Skin epidermis (tissue), 12 donors: ENCODE results near the gene LOXL1.
"Not testable (repeated sequence)": the region's sequence is repeated elsewhere in the genome, so short reads cannot be mapped to it uniquely, and the experiment has no call there.

Experiments used
- H3K27ac ChIP-seq, 21 experiments: fragments of 200-600 bp; sonication (generic) in 11 of 21; one replicate each; pipeline ENCODE4 v1.5.0; 2020; ENCODE audit warnings: mild to moderate bottlenecking in 3 of 21, inconsistent platforms in 2 of 21, moderate library complexity in 2 of 21
- H3K4me3 ChIP-seq, 7 experiments: fragments of 200-600 bp; sonication (generic) in 2 of 7; one replicate each; pipeline ENCODE4 v1.5.0; 2020; ENCODE audit warnings: inconsistent platforms in 2 of 7, mild to moderate bottlenecking in 2 of 7, moderate library complexity in 1 of 7

LOXL1 gene

DNA sequence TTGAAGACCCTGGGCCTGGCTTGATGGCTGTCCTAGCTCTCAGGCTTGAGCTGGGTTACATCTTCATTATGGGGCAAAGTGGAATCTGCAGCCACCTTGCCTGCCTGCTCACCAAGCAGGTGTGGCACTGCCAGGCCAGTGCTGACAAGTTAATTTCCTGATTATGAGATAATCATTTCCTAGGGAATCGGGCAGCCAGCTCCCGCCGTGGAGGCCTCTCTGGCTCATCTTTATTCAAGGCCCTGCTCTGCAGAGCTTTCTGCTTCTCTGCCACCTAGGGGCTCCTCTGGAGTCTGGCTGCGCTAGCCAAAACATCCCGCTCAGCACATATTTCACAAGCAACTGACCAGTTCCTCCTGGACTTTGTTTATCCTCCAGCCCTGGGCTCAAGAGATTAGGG is 9.9 kb downstream of the LOXL1 start:
- H3K4me3 ChIP-seq: no peak overlapping the region
- peak overlapping the region in 2 of 21 experiments; percentile 3 to 10 for H3K27ac ChIP-seq

DNA sequence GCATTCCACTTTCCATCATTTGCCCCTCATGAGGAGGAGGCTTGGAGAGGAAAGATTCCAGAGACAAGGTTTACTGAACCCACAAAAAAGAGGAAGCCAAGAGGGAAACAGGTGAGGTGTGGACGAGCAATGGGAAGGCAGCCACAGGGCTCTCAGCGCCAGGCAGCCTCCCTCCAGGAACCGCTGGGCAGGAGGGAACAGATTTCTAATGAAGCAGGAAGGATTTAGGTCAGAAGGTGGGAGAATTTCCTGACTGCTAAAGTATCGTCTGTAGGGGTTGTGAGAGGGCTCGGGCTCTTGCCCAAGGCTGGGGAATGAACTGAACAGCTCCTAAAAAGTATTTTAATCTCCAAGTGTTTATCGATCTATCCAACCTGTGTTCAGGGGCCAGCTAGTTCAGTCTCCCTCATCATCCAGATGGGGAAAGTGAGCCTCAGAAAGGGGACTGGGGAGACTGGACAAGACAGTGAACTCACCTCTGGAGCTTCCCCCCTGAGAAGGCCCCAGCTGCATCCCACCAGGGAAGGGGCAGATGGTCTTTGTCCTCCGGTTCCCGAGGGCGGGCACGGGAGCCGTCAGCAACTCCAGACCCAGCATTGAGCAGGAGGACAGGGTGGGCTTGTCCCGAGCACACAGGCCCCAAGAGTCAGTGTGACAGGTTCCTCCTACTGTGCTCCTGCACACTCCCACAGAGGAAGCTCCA is 10.5 kb downstream of the LOXL1 start:
- Histone ChIP-seq H3K27ac (no peak overlapping the region), H3K4me3 (no peak overlapping the region)

GRCh38 chr15:73937296-73937695 is 11.0 kb downstream of the LOXL1 start:
- peak overlapping the region in 1 of 21 experiments; percentile 21 for H3K27ac ChIP-seq

DNA sequence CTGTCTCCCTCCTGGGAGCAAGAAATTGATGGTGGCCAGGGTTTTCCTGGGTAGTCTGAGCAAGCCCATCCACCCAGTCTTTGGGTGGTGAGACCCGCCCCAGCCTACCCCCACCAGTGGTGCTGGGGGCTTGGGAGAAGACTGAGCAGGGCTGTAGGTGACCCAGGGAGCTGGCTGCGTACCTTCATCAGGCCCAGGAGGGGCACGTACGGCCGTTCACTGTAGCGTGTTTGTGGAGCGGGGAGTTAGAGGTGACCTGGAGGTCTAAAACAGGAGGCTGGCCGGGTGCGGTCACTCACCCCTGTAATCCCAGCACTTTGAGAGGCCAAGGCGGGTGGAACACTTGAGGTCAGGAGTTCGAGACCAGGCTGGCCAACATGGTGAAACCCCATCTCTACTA is 11.5 kb downstream of the LOXL1 start:
- peak overlapping the region in 1 of 21 experiments; percentile 21 for H3K27ac ChIP-seq
- no peak overlapping the region for H3K4me3 ChIP-seq

More at GRCh38 chr15:73937296-73937695, 11.0 kb downstream of the LOXL1 start:
- no peak overlapping the region for H3K4me3 ChIP-seq

GRCh38 chr15:73938516-73938915 is 12.3 kb downstream of the LOXL1 start:
- H3K27ac ChIP-seq, H3K4me3 ChIP-seq: not testable (repeated sequence)

- Histone ChIP-seq H3K27ac (peak overlapping the region in 2 of 21 experiments; percentile 1 to 25), H3K4me3 (no peak overlapping the region)
Measured at GRCh38 chr15:73939138-73939537, 12.9 kb downstream of the LOXL1 start.

DNA sequence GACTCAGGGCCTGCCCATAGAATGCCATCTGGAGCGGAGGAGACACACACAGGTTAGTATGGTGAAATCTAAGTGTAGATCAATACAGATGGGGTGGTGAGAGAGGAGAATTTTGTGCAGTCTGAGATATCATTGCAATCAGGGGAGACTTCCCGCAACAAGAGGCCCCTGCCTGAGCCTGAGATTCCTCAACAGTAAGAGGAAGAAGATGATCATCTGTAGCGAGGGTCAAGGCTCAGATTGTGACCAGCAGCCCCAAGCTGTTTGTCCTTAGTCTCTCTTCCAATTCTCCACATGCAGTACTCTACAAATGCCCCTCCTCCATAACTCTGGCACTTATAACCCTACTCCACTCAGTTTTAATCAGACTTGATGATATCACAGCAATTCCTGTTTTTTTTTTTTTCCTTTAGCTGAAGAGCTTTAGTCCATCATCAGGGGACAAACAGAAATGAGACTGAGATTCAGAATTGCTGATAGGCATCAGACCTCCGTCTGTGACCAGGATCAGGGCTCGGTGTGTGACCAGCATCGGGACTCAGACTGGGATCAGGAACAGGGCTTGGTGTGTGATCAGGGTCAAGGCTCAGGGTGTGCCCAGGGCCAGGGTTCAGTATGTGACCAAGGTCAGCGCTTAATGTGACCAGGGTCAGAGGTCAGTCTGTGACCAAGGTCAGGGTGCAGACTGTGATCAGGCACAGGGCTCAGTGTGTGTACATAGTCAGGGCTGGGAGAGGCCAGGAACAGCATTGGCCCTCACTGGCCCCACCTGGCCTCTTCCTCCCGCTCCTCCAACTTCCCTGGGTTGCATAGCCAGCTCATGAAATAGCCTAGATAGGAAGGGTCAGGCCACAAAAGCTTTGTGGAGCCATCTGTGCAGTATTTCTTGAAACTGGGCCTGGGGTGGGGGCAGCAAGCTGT is 14.1 kb downstream of the LOXL1 start:
- peak overlapping the region in 6 of 21 experiments; percentile 19 to 59 (median 41) for H3K27ac ChIP-seq

DNA sequence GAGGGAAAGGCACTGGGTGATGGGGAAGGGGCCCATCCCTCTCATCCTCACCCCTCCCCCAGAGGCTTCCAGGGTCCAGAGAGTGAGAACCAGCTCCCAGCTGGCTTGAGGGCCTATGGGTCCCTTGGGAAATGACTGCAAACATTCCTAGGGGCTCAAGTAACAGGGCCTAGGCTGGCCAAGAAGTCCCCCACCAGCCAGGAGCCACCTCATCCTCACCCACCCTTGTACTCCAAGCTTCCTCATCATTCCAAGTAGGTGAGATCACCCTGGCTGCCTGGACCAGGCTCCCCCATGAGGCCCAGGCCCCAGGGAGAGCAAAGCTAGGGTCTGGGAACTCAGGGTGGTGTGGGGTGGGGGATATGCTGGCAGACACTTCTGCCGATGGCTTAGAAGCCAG is 14.8 kb downstream of the LOXL1 start:
- peak overlapping the region in 10 of 21 experiments; percentile 15 to 59 (median 33) for H3K27ac ChIP-seq

More for the DNA sequence above, 14.1 kb downstream of the LOXL1 start:
- no peak overlapping the region for H3K4me3 ChIP-seq

DNA sequence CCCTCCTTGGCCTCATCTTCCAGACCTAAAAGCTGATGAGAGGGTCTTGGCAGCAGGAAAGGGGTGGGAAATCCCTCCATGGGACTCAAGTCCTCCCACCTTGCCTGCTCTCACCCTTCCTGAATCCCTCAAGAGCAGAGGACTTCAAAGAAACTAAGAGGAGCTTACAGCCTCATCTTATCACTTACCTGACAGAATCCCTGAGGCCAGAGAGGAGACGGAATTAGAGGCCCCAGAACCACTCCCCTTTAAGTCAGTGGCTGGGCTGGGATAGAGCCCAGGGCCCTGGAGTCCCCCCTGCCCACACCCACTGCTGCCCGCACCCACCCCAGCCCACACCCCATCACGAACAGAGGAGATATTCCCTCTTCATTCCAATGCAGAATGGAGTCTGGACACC is 15.2 kb downstream of the LOXL1 start:
- Histone ChIP-seq H3K27ac (peak overlapping the region in 9 of 21 experiments; percentile 17 to 59 (median 41)), H3K4me3 (no peak overlapping the region)

More for the DNA sequence above, 14.8 kb downstream of the LOXL1 start:
- H3K4me3 ChIP-seq: no peak overlapping the region

- Histone ChIP-seq H3K4me3 (no peak overlapping the region), H3K27ac (peak overlapping the region in 4 of 21 experiments; percentile 16 to 48 (median 38))
Measured at GRCh38 chr15:73941871-73942635, 15.8 kb downstream of the LOXL1 start.

DNA sequence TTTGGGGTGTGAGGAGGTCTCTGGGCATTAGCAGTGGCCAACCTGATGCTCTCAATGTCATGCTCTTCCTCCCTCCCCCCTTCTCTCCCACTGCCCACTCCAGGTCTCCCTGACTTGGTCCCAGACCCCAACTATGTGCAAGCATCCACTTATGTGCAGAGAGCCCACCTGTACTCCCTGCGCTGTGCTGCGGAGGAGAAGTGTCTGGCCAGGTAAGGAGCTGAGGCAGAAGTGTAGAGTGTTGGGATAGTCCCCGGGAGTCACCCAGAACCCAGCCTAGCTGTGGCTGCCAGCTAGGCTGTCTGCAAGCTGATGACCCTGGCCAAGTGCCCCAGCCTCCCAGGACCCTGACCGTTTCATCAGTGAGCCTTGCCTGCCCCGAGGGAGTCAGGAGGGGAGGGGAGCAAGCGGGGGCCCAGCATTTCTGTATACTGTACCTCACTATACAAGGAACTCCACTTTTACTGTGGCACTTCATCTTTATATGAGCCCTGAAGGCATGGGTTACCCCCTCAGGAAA is 16.5 kb downstream of the LOXL1 start:
- Histone ChIP-seq H3K27ac (peak overlapping the region in 2 of 21 experiments; percentile 26 to 48), H3K4me3 (no peak overlapping the region)

DNA sequence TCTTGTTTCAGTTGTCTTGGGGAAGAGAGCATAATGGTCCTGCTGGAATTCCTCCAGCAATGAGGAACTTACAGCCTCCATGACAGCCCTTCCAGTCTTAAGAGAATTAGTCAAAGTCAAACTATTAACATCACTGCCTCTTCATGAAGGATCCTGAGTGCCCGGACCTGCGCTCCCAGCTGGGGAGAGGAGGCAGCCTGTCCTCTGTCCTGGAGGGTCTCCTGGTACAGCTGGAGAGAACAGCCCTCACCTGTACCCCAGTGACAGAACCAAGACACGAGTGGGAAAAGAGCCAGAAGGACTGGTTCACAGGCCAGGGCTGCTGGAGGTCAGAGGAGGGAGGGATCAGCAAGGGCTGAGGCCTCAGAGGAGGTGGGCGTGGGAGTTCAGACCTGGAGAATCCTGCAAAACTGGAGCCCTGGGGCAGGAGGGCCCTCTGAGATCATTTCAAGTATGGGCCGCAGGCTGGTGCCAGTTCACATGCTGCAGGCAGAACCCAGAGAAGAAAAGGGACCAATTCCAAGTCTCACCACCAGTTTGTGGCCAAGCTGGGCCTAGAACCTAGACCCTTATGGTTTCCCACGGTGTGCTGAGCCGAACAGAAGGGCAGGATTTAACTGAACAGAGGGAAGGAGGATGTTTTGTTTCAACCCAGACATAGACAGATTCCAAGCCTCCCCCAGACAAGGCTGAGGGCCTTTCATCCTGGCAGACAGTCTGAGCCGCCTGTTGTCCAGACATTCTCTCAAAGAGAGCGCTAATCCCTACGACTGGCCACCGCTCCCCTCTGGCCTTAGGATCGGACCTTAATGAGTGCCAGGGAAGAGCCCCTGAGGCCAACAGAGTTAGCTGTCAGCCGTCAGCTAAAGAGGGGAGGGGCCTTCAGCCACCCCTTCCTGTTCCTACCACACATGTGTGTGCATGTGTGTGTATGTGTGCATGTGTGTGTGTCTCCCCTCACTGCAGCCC is 18.2 kb downstream of the LOXL1 start:
- H3K4me3 ChIP-seq: no peak overlapping the region
- H3K27ac ChIP-seq: peak overlapping the region in 5 of 21 experiments; percentile 6 to 26 (median 14)

- Histone ChIP-seq H3K27ac (peak overlapping the region in 1 of 21 experiments; percentile 9), H3K4me3 (no peak overlapping the region)
Measured at GRCh38 chr15:73945130-73945508, 18.9 kb downstream of the LOXL1 start.

DNA sequence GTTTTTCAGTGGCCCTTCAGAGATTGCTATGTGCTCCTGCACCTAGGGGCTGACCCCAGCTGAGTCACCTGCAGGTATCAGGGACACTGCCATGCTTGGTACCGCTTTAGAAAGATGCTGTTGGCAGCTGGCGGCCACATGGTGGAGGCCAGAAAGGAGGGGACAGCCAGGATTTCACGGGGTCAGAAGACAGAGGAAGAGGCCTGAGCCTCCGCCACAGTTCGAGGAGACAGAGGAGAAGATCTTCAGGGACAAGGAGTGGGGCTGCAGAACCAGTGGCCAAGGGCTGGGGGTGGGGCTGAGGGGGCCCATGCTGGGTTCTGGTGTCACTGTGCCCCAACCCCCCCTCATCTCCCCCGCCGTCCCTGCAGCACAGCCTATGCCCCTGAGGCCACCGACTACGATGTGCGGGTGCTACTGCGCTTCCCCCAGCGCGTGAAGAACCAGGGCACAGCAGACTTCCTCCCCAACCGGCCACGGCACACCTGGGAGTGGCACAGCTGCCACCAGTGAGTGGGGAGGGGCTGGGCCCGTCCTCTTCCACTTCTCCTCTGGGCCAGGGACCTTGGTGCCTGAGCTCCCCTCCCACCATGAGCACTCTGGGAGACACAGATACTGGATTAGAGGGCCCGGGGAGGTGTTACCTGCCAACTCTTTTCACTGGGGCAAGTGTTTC is 19.9 kb downstream of the LOXL1 start:
- no peak overlapping the region for H3K27ac ChIP-seq
- no peak overlapping the region for H3K4me3 ChIP-seq

DNA sequence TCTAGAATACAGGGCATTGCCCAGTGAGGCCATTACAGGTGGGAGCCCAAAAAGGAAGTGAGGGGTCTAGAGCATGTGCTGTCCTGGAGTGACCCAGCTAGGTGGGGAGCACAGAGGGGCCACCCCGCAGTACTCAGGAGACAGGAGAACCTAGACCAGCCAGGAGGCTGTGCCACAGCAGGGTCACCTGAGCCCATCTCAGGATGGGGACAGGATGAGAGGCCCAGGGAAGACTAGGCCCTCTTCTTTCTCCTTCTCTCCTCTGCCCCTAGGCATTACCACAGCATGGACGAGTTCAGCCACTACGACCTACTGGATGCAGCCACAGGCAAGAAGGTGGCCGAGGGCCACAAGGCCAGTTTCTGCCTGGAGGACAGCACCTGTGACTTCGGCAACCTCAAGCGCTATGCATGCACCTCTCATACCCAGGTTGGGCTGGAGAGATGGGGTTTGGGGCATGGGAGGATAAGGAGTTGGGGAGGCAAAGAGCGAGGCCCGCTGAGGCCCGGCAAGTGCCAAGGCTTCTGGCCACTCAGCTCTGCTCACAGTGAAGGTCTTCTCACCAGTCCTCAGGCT is 20.6 kb downstream of the LOXL1 start:
- H3K27ac ChIP-seq: no peak overlapping the region
- no peak overlapping the region for H3K4me3 ChIP-seq

- Histone ChIP-seq H3K27ac (no peak overlapping the region), H3K4me3 (no peak overlapping the region)
Measured at GRCh38 chr15:73947651-73948050, 21.4 kb downstream of the LOXL1 start.

- Histone ChIP-seq H3K27ac (no peak overlapping the region), H3K4me3 (no peak overlapping the region)
Measured at GRCh38 chr15:73948396-73948795, 22.1 kb downstream of the LOXL1 start.

- no peak overlapping the region for H3K27ac ChIP-seq
- H3K4me3 ChIP-seq: no peak overlapping the region
Measured at GRCh38 chr15:73948982-73949381, 22.7 kb downstream of the LOXL1 start.
